ENCODE results near the gene NPBWR2. TPM values are rescaled to one million over a fixed set of nuclear protein-coding genes. Genes with fewer than 3 reads are reported as not detected.
"Not testable (repeated sequence)": the region's sequence is repeated elsewhere in the genome, so short reads cannot be mapped to it uniquely, and the experiment has no call there.

Gene NPBWR2
- total and polyA plus RNA-seq, 9 donors, result not detected

DNA sequence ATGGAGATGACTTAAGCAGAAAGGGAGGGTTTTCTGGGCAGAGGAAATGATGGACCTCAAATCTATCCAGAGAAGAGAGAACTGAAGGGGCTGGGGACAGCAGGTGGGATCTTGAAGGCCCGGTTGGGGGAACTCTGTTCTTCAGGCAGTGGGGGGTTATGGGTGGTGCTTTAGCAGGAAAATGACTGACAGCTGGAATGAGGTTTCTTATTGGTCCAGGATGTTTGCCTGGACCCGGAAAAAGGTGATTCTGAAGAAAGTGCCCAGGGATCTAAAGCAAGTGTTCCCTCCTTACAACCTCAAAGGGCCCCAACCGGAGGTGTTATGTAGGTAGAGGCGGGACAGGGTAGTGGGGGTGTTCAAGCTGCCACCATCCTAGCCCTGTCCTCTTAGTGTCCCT lies 11.9 kb downstream of the NPBWR2 start:
- WGBS (ENCODE audit: insufficient coverage), result 63% methylated on average over 1 of the region's 4 CpGs
- peaks cover 10% of the 10 kb centered on the region for H3K27me3 ChIP-seq (ENCODE audit: control insufficient read depth, insufficient read depth, low read length)
- H3K4me3 ChIP-seq (ENCODE audit: low read length), result no peak overlapping the region
- no peaks in the 10 kb centered on the region for H3K36me3 ChIP-seq (ENCODE audit: control insufficient read depth, insufficient read depth, low read length)
- peaks cover 14% of the 10 kb centered on the region for H3K4me1 ChIP-seq (ENCODE audit: control insufficient read depth, insufficient read depth, low read length)
- H3K9me3 ChIP-seq (replicated peaks; ENCODE audit: control insufficient read depth, low read depth, low read length), result no peaks in the 10 kb centered on the region
- DNase-seq, result no peak
- no peak overlapping the region for H3K27ac ChIP-seq (ENCODE audit: low read length)

GRCh38 chr20:64093013-64093503 lies 14.3 kb downstream of the NPBWR2 start:
- Histone ChIP-seq H3K4me1 (ENCODE audit: control insufficient read depth, insufficient read depth, low read length) (no peaks in the 10 kb centered on the region), H3K4me3 (ENCODE audit: low read length) (no peak overlapping the region), H3K9me3 (replicated peaks; ENCODE audit: control insufficient read depth, low read depth, low read length) (no peaks in the 10 kb centered on the region), H3K27me3 (ENCODE audit: control insufficient read depth, insufficient read depth, low read length) (peaks cover 14% of the 10 kb centered on the region), H3K27ac (ENCODE audit: low read length) (no peak overlapping the region), H3K36me3 (ENCODE audit: control insufficient read depth, insufficient read depth, low read length) (no peaks in the 10 kb centered on the region)
- 38% methylated on average over 4 of the region's 9 CpGs for WGBS (ENCODE audit: insufficient coverage)
- DNase-seq, result no peak

DNA sequence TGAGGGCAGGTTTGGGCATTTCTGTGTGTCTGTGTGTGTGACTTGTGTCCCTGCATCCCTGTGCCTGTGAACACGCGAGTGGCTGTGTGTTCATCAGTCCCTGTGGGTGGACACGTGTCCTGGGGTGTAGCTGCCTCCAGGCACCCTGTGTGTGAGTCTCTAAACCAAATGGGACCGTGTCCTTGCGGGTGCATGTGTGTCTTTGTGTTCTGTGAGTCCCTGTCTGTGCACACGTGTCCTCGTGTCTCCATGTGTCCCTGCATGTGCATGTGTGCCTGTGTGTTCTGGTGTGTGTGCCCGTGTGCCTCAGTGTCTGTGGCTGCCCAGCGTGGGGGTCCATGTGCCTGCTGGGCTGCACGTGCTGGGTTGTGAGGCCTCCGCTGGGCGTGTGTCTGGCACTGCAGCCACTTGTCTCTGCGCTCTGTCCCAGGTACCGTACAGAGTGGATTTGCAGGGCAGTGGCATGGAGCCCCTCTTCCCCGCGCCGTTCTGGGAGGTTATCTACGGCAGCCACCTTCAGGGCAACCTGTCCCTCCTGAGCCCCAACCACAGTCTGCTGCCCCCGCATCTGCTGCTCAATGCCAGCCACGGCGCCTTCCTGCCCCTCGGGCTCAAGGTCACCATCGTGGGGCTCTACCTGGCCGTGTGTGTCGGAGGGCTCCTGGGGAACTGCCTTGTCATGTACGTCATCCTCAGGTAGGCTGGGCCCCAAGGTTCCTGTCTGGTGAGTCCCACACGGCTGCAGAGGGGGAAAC lies 14.9 kb downstream of the NPBWR2 start:
- Histone ChIP-seq H3K27ac (ENCODE audit: low read length) (no peak overlapping the region), H3K27me3 (ENCODE audit: control insufficient read depth, insufficient read depth, low read length) (peaks cover 18% of the 10 kb centered on the region), H3K9me3 (replicated peaks; ENCODE audit: control insufficient read depth, low read depth, low read length) (peaks cover 5% of the 10 kb centered on the region), H3K36me3 (ENCODE audit: control insufficient read depth, insufficient read depth, low read length) (no peaks in the 10 kb centered on the region), H3K4me1 (ENCODE audit: control insufficient read depth, insufficient read depth, low read length) (no peaks in the 10 kb centered on the region), H3K4me3 (ENCODE audit: low read length) (no peak overlapping the region)
- 49% methylated on average over 25 of the region's 27 CpGs for WGBS (ENCODE audit: insufficient coverage)
- no peak for DNase-seq

GRCh38 chr20:64091770-64092169 lies 15.6 kb downstream of the NPBWR2 start:
- 3% methylated on average over 16 of the region's 16 CpGs for WGBS (ENCODE audit: insufficient coverage)
- DNase-seq, result no peak
- peaks cover 19% of the 10 kb centered on the region for H3K27me3 ChIP-seq (ENCODE audit: control insufficient read depth, insufficient read depth, low read length)
- H3K27ac ChIP-seq (ENCODE audit: low read length), result no peak overlapping the region
- H3K4me1 ChIP-seq (ENCODE audit: control insufficient read depth, insufficient read depth, low read length), result no peaks in the 10 kb centered on the region
- H3K4me3 ChIP-seq (ENCODE audit: low read length), result no peak overlapping the region
- peaks cover 6% of the 10 kb centered on the region for H3K9me3 ChIP-seq (replicated peaks; ENCODE audit: control insufficient read depth, low read depth, low read length)
- H3K36me3 ChIP-seq (ENCODE audit: control insufficient read depth, insufficient read depth, low read length), result no peaks in the 10 kb centered on the region

GRCh38 chr20:64091340-64091739 lies 16.0 kb downstream of the NPBWR2 start:
- H3K27me3 ChIP-seq (ENCODE audit: control insufficient read depth, insufficient read depth, low read length), result peaks cover 22% of the 10 kb centered on the region
- H3K27ac ChIP-seq (ENCODE audit: low read length), result no peak overlapping the region
- no peaks in the 10 kb centered on the region for H3K36me3 ChIP-seq (ENCODE audit: control insufficient read depth, insufficient read depth, low read length)
- no peak overlapping the region for H3K4me3 ChIP-seq (ENCODE audit: low read length)
- peaks cover 8% of the 10 kb centered on the region for H3K9me3 ChIP-seq (replicated peaks; ENCODE audit: control insufficient read depth, low read depth, low read length)
- no peaks in the 10 kb centered on the region for H3K4me1 ChIP-seq (ENCODE audit: control insufficient read depth, insufficient read depth, low read length)
- no peak for DNase-seq
- WGBS (ENCODE audit: insufficient coverage), result 50% methylated on average over 16 of the region's 19 CpGs

GRCh38 chr20:64090165-64090564 lies 17.2 kb downstream of the NPBWR2 start:
- WGBS (ENCODE audit: insufficient coverage), result 43% methylated on average over 10 of the region's 10 CpGs
- no peak overlapping the region for H3K4me3 ChIP-seq (ENCODE audit: low read length)
- no peaks in the 10 kb centered on the region for H3K36me3 ChIP-seq (ENCODE audit: control insufficient read depth, insufficient read depth, low read length)
- H3K4me1 ChIP-seq (ENCODE audit: control insufficient read depth, insufficient read depth, low read length), result no peaks in the 10 kb centered on the region
- no peak for DNase-seq
- peaks cover 34% of the 10 kb centered on the region for H3K27me3 ChIP-seq (ENCODE audit: control insufficient read depth, insufficient read depth, low read length)
- peaks cover 8% of the 10 kb centered on the region for H3K9me3 ChIP-seq (replicated peaks; ENCODE audit: control insufficient read depth, low read depth, low read length)
- H3K27ac ChIP-seq (ENCODE audit: low read length), result no peak overlapping the region

DNA sequence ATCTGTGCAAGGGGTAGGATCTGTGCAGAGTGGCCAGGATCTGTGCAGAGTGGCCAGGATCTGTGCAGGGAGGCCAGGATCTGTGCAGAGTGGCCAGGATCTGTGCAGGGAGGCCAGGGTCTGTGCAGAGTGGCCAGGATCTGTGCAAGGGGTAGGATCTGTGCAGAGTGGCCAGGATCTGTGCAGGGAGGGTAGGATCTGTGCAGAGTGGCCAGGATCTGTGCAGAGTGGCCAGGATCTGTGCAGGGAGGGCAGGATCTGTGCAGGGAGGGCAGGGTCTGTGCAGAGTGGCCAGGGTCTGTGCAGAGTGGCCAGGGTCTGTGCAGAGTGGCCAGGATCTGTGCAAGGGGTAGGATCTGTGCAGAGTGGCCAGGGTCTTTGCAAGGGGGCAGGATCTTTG lies 18.8 kb downstream of the NPBWR2 start:
- H3K4me3 ChIP-seq (ENCODE audit: low read length); H3K27ac ChIP-seq (ENCODE audit: low read length); DNase-seq; H3K4me1 ChIP-seq (ENCODE audit: control insufficient read depth, insufficient read depth, low read length); H3K36me3 ChIP-seq (ENCODE audit: control insufficient read depth, insufficient read depth, low read length); H3K9me3 ChIP-seq (replicated peaks; ENCODE audit: control insufficient read depth, low read depth, low read length): not testable (repeated sequence)
- peaks cover 47% of the 10 kb centered on the region for H3K27me3 ChIP-seq (ENCODE audit: control insufficient read depth, insufficient read depth, low read length)

GRCh38 chr20:64087226-64087825 lies 20.0 kb downstream of the NPBWR2 start:
- H3K9me3 ChIP-seq (replicated peaks; ENCODE audit: control insufficient read depth, low read depth, low read length); H3K4me3 ChIP-seq (ENCODE audit: low read length); H3K36me3 ChIP-seq (ENCODE audit: control insufficient read depth, insufficient read depth, low read length); H3K27ac ChIP-seq (ENCODE audit: low read length); DNase-seq: not testable (repeated sequence)
- WGBS (ENCODE audit: insufficient coverage), result no CpG with 5 or more reads among the region's 36 CpGs
- peaks cover 18% of the 10 kb centered on the region for H3K4me1 ChIP-seq (ENCODE audit: control insufficient read depth, insufficient read depth, low read length)
- H3K27me3 ChIP-seq (ENCODE audit: control insufficient read depth, insufficient read depth, low read length), result peaks cover 51% of the 10 kb centered on the region

GRCh38 chr20:64086801-64087200 lies 20.6 kb downstream of the NPBWR2 start:
- H3K27me3 ChIP-seq (ENCODE audit: control insufficient read depth, insufficient read depth, low read length), result peaks cover 54% of the 10 kb centered on the region
- WGBS (ENCODE audit: insufficient coverage), result 82% methylated on average over 3 of the region's 11 CpGs
- H3K36me3 ChIP-seq (ENCODE audit: control insufficient read depth, insufficient read depth, low read length), result no peaks in the 10 kb centered on the region

DNA sequence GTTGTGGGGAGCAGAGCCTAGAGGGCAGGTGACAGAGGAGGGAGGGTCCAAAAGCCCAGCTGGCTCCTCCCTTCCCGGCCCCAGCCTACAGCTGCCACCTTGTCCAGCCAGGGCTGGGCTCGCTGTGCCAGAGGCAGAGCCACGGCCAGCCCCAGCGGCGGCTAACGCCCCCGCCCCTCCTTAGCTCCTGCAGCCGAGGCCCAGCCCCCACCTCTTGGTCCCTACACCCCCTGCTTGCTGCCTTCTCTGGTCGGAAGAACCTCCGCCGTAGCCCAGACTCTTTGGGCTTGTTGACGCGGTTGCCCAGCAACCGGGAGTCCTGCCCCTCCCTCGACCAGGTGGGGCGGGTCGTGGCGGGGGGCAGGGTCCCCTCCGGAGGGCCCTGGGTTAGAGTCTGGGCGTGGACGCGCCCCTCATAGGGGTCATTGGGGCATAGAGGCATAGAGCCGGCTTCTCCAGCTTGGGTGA lies 22.6 kb downstream of the NPBWR2 start:
- no peak for DNase-seq
- peaks cover 8% of the 10 kb centered on the region for H3K9me3 ChIP-seq (replicated peaks; ENCODE audit: control insufficient read depth, low read depth, low read length)
- no peak overlapping the region for H3K4me3 ChIP-seq (ENCODE audit: low read length)
- peaks cover 26% of the 10 kb centered on the region for H3K4me1 ChIP-seq (ENCODE audit: control insufficient read depth, insufficient read depth, low read length)
- no peaks in the 10 kb centered on the region for H3K36me3 ChIP-seq (ENCODE audit: control insufficient read depth, insufficient read depth, low read length)
- no peak overlapping the region for H3K27ac ChIP-seq (ENCODE audit: low read length)
- peaks cover 59% of the 10 kb centered on the region for H3K27me3 ChIP-seq (ENCODE audit: control insufficient read depth, insufficient read depth, low read length)
- 4% methylated on average over 23 of the region's 23 CpGs for WGBS (ENCODE audit: insufficient coverage)

More at GRCh38 chr20:64086801-64087200, 20.6 kb downstream of the NPBWR2 start:
- Histone ChIP-seq H3K4me3 (ENCODE audit: low read length) (no peak overlapping the region), H3K27ac (ENCODE audit: low read length) (no peak overlapping the region), H3K4me1 (ENCODE audit: control insufficient read depth, insufficient read depth, low read length) (peaks cover 22% of the 10 kb centered on the region), H3K9me3 (replicated peaks; ENCODE audit: control insufficient read depth, low read depth, low read length) (peaks cover 8% of the 10 kb centered on the region)
- DNase-seq, result no peak
